Globus pallidus (tissue), 1 donor: ENCODE data around the gene ARPC1A.

Experiments used
- DNase-seq: peaks from one replicate; pipeline ENCODE4 v3.0.0-alpha.2; 2015; ENCODE audit warnings: low spot score

Gene ARPC1A

DNA sequence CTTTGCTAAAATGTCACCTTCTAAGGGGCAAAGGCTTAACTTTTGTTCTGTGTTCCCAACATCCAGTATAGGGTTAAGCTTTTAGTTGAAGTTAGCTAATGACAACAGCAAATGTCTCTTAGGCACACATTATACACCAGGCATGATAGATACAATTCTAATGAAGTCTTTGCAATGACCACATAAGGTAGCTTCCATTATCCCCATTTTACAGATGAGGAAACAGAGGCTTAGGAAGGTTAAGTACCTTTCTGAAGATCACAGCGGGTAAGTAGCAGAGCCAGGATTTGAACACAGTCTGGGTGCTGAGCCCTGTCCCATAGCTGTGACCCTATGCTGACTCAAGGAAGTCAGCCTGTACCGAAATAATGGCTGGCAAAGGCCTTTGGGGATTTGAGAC, 84.9 kb downstream of the ARPC1A start:
- DNase-seq = no peak

DNA sequence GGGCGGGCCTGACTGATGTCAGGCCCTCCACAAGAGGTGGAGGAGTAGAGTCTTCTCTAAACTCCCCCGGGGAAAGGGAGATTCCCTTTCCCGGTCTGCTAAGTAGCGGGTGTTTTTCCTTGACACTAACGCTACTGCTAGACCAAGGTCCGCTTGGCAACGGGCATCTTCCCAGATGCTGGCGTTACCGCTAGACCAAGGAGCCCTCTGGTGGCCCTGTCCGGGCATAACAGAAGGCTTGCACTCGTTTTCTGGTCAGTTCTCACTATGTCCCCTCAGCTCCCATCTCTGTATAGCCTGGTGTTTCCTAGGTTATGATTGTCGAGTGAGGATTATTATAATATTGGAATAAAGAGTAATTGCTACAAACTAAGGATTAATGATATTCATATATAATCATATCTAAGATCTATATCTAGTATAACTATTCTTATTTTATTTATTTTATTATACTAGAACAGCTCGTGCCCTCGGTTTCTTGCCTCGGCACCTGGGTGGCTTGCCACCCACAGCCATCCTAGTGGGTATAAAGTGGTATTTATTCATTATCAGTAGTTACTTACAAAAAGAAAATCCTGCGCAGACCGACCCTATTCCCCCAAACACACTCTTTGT, 89.9 kb downstream of the ARPC1A start:
- DNase-seq = peak; percentile 43
